Left lung (tissue), 10 donors: ENCODE measurements around the gene CMTM8. TPM values are rescaled to one million over a fixed set of nuclear protein-coding genes. Genes with fewer than 3 reads are reported as not detected.

Experiments used
- ATAC-seq: fragments of 200-7000 bp; cut with Tn5 transposase; one replicate; pipeline ENCODE4 v1.9.1; 2020; ENCODE audit warnings: moderate library complexity
- DNase-seq, 4 donors: peaks; one replicate each; pipeline ENCODE4 v3.0.0-alpha.2; 2013 to 2020
- H3K27ac ChIP-seq, 2 donors: fragments of 200-600 bp; sonication (generic) in 1 of 2; one replicate each; pipeline versions ENCODE4 v1.5.0 to v1.8.0; 2020 to 2021
- H3K27me3 ChIP-seq, 2 donors: fragments of 200-600 bp; sonication (generic) in 1 of 2; one replicate each; pipeline versions ENCODE4 v1.5.0 to v1.8.0; 2020 to 2021
- H3K36me3 ChIP-seq, 2 donors: fragments of 200-600 bp; sonication (generic) in 1 of 2; one replicate each; pipeline versions ENCODE4 v1.5.0 to v1.8.0; 2020 to 2021
- H3K4me1 ChIP-seq, 2 donors: fragments of 200-600 bp; one replicate each; pipeline ENCODE4 v1.8.0; 2021
- H3K4me3 ChIP-seq, 2 donors: fragments of 200-600 bp; sonication (generic) in 1 of 2; one replicate each; pipeline versions ENCODE4 v1.5.0 to v1.8.0; 2020 to 2021; ENCODE audit warnings: mild to moderate bottlenecking in 1 of 2
- H3K9me3 ChIP-seq, 2 donors: fragments of 200-600 bp; sonication (generic) in 1 of 2; one replicate each; pipeline versions ENCODE4 v1.5.0 to v1.8.0; 2020 to 2021
- intact Hi-C, 2 donors: fragments of 100-400 bp; cut with DNase I; formaldehyde crosslinking; loops; one replicate each; pipeline versions ENCODE4 v1.11.2 to v1.14.2; 2022
- polyA plus RNA-seq, 6 donors: library from polyadenylated mRNA; unstranded; fragments of 120-200 nt; gene quantifications; one replicate each; pipeline ENCODE4 v1.2.1, GENCODE V29; 2013; ENCODE audit not compliant: insufficient read length in 6 of 6
- total RNA-seq, 2 donors: library from RNA; stranded (reverse); fragmentation: NEBNext Ultra II Directional; extraction: Animal tissue kit (Norgen Biotek cat#: 25700); gene quantifications; one replicate each; pipeline ENCODE4 v1.2.1, GENCODE V29; 2021
- TF ChIP-seq, protein P1 (sequence below), 2 donors: fragments of 200-600 bp; sonication (generic) in 1 of 2; IDR thresholded peaks; one replicate each; pipeline versions ENCODE4 v1.5.0 to v1.8.0; 2021; ENCODE audit warnings: antibody characterized with exemption in 2 of 2
- donor health status: DM: no; HTN: yes; CAD: no.
- donor health status: DM: no; HTN: no; CAD: no.

Gene CMTM8
- total and polyA plus RNA-seq, 8 donors: 12.0 to 20.0 (median 12.6) TPM

DNA sequence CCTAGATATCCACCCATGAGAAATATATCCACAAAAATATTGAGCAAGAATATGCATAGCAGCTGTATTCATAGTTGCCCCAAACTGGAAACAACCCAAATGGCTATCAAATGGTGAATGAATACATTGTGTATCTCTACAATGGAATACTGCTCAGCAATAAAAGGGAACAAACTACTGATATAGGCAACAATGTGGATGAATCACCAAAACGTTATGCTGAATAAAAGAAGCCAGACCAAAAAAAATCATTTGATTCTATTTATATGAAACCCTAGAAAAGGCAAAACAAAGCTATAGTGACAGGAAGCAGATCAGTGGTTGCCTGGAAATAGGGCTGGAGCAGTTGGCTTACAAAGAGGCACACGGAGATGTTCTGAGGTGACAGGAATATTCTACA lies 137.6 kb downstream of the CMTM8 start:
- DNase-seq: no peak
- Histone ChIP-seq H3K27me3 (no peaks in the 10 kb centered on the region), H3K4me1 (no peaks in the 10 kb centered on the region), H3K9me3 (no peaks in the 10 kb centered on the region), H3K36me3 (no peaks in the 10 kb centered on the region), H3K4me3 (no peak overlapping the region), H3K27ac (no peak overlapping the region)
- TF ChIP-seq, protein P1, sequence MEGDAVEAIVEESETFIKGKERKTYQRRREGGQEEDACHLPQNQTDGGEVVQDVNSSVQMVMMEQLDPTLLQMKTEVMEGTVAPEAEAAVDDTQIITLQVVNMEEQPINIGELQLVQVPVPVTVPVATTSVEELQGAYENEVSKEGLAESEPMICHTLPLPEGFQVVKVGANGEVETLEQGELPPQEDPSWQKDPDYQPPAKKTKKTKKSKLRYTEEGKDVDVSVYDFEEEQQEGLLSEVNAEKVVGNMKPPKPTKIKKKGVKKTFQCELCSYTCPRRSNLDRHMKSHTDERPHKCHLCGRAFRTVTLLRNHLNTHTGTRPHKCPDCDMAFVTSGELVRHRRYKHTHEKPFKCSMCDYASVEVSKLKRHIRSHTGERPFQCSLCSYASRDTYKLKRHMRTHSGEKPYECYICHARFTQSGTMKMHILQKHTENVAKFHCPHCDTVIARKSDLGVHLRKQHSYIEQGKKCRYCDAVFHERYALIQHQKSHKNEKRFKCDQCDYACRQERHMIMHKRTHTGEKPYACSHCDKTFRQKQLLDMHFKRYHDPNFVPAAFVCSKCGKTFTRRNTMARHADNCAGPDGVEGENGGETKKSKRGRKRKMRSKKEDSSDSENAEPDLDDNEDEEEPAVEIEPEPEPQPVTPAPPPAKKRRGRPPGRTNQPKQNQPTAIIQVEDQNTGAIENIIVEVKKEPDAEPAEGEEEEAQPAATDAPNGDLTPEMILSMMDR (IDR thresholded peaks at IDR 0.05): no peak
- no peak for ATAC-seq
- intact Hi-C loops: no loop called here

DNA sequence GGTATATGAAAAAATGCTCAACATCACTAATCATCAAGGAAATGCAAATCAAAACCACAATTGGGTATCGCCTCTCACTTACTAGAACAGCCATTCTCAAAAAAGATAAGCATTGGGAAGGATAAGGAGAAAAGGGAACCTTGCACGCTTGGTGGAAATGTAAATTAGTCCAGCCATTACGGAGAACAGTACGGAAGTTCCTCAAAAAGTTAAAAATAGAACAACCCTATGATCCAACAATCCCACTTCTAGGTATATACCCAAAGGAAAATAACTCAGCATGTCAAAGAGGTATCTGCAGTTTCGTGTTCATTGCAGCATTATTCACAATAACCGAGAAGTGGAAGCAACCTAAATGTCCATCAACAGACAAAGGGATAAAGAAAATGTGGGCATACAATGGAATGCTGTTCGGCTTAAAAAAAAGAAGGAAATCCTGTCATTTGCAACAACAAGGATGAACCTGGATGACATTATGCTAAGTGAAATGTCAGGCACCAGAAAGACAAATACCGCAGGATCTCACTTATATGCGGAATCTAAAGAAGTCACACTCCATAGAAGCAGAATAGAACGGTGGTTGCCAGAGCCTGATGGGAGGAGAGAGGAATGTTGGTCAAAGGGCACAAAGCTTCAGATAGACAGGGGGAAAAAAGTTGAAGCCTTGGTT lies 141.5 kb downstream of the CMTM8 start:
- Histone ChIP-seq H3K9me3 (no peaks in the 10 kb centered on the region), H3K4me3 (no peak overlapping the region), H3K36me3 (no peaks in the 10 kb centered on the region), H3K27ac (no peak overlapping the region), H3K4me1 (no peaks in the 10 kb centered on the region), H3K27me3 (no peaks in the 10 kb centered on the region)
- TF ChIP-seq, protein P1 (IDR thresholded peaks at IDR 0.05): no peak
- ATAC-seq (no peak), DNase-seq (no peak)
- intact Hi-C loops: no loop called here

DNA sequence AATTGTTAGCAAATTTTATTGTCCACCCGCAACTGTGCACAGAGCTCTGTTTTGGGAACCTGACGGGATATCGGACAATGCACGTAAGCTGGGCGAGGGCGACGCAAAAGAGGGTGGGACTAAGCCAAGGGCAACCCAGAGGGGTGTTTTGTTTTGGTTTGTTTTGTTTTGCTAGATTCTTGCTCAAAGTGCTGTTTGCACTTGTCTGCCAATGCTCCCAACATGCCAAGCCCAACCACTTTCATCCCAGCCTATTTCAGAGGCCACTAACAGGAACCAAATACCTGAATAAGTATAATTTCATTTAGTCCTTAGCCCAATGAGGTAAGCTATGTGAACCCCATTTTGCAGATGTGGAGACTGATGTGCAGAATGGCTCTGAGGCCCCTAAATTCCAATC lies 143.4 kb downstream of the CMTM8 start:
- DNase-seq (no peak), ATAC-seq (no peak)
- no peaks in the 10 kb centered on the region for H3K36me3 ChIP-seq
- no peak overlapping the region for H3K4me3 ChIP-seq
- intact Hi-C loops: no loop called here
- H3K9me3 ChIP-seq: no peaks in the 10 kb centered on the region
- H3K27me3 ChIP-seq: no peaks in the 10 kb centered on the region
- TF ChIP-seq, protein P1 (IDR thresholded peaks at IDR 0.05): no peak
- no peak overlapping the region for H3K27ac ChIP-seq
- no peaks in the 10 kb centered on the region for H3K4me1 ChIP-seq

DNA sequence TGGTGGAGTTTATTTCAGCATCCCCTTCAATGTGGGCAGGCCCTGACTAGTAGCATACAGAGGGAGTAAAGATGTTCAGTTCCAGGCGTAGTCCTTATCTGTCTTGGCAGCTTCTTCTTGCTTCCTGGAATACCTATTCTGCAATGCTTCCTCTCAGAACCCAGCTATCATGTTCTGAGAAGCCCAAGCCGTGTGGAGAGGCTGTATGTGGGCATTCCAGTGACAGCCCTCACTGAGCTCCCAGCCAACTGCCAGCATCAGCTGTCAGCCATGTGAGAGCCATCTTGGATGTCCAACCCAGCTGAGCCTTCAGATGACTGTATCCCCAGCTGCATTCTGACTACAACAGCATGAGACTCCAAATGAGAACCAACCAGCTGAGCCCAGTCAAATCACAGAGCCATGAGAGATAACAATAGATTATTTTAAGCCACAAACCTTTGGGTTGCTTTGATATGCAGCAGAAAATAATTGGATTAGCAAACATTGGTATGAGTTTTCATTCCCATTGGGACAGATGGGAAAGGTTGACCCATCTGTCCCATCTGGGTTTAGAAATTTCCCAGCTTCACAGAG lies 144.7 kb downstream of the CMTM8 start:
- H3K27ac ChIP-seq: no peak overlapping the region
- H3K36me3 ChIP-seq: no peaks in the 10 kb centered on the region
- H3K4me3 ChIP-seq: no peak overlapping the region
- ATAC-seq (no peak), DNase-seq (no peak)
- H3K4me1 ChIP-seq: no peaks in the 10 kb centered on the region
- no peaks in the 10 kb centered on the region for H3K9me3 ChIP-seq
- TF ChIP-seq, protein P1 (IDR thresholded peaks at IDR 0.05): no peak
- intact Hi-C loops: no loop called here
- H3K27me3 ChIP-seq: no peaks in the 10 kb centered on the region

DNA sequence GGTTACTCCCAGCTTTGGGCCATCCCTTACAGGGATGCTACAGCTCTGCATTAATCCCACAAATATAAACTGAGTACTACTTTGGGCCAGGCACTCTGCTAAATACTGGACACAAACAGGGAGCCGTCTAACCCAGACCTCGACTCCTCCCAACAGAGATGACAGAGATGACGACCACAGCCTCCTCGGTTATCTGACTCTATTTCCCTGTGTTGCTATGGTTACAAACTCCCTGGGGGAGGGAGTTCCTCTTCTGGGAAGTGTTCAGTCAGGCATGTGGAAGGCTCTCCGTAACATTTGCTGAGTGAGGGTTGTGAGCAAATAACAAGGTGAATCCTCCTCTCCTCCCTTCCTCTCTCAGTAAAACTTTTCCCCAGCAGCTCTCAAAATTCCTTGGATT lies 146.5 kb downstream of the CMTM8 start:
- ATAC-seq (peak; percentile 71), DNase-seq (peak in 1 of 4 donors; percentile 28)
- TF ChIP-seq, protein P1 (IDR thresholded peaks at IDR 0.05): no peak
- Histone ChIP-seq H3K4me1 (no peaks in the 10 kb centered on the region), H3K27ac (no peak overlapping the region), H3K9me3 (no peaks in the 10 kb centered on the region), H3K27me3 (no peaks in the 10 kb centered on the region), H3K4me3 (no peak overlapping the region), H3K36me3 (no peaks in the 10 kb centered on the region)
- intact Hi-C loops: no loop called here
